A549 (cell line): ENCODE data around the gene SAG. TPM values are rescaled to one million over a fixed set of nuclear protein-coding genes. Genes with fewer than 3 reads are reported as not detected.

ENCODE experiments used
- ATAC-seq, 2 experiments: fragments of 200-7000 bp in 1 of 2; fragments of >200 bp in 1 of 2; cut with Nextera tagmentation in 1 of 2; cut with Tn5 transposase in 1 of 2; 3 replicates each; pipeline versions ENCODE4 v1.8.0 to v1.9.1; 2018 to 2020; ENCODE audit warnings: mild to moderate bottlenecking in 1 of 2, moderate library complexity in 1 of 2
- CTCF ChIA-PET: fragments of 300-600 bp; sonication (Branson Sonifier 250); formaldehyde crosslinking; extraction: SDS; loops from one replicate; lab custom pipeline; 2021; ENCODE audit warnings: antibody characterized with exemption, inconsistent platforms; lab: Yijun Ruan, JAX
- POLR2A ChIA-PET: fragments of 350-600 bp; formaldehyde crosslinking; extraction: SDS; loops from one replicate; lab custom pipeline; 2021; ENCODE audit warnings: antibody characterized with exemption, inconsistent platforms; lab: Yijun Ruan, JAX
- DNase-seq, 2 experiments: peaks; one replicate each; pipeline versions ENCODE4 v3.0.0 to v3.0.0-alpha.2; 2011 to 2016; ENCODE audit warnings: low read depth in 1 of 2, low spot score in 1 of 2
- FAIRE-seq: peaks from 2 replicates; lab custom pipeline; 2011; peaks lifted over from hg19 to GRCh38; lab: Jason Lieb, UNC
- H3K27ac ChIP-seq, 2 experiments: fragments of >200 bp; sonication (Bioruptor Twin); formaldehyde crosslinking; 3 replicates each; pipeline ENCODE4 v1.5.1; 2016 to 2017
- H3K4me1 ChIP-seq: fragments of >200 bp; sonication (Bioruptor Twin); formaldehyde crosslinking; 3 replicates; pipeline ENCODE4 v1.6.1; 2016
- H3K4me2 ChIP-seq: fragments of >200 bp; sonication (Bioruptor Twin); formaldehyde crosslinking; 3 replicates; pipeline ENCODE4 v1.6.1; 2016
- H3K4me3 ChIP-seq: fragments of >200 bp; sonication (Bioruptor Twin); formaldehyde crosslinking; 3 replicates; pipeline ENCODE4 v1.5.1; 2016
- H3K9me3 ChIP-seq: fragments of >200 bp; sonication (Bioruptor Twin); formaldehyde crosslinking; 3 replicates; pipeline ENCODE4 v1.6.1; 2016
- BHLHE40 ChIP-seq: IDR thresholded peaks from 2 replicates; pipeline ENCODE4 v1.6.1; 2012; ENCODE audit warnings: low read depth, low read length, inconsistent platforms
- CBX2 ChIP-seq: fragments of 200-600 bp; sonication (generic); IDR thresholded peaks from 2 replicates; pipeline ENCODE4 v1.6.1; 2016; ENCODE audit warnings: low read depth, mild to moderate bottlenecking, borderline replicate concordance
- CBX8 ChIP-seq: fragments of 200-600 bp; sonication (generic); IDR thresholded peaks from 2 replicates; pipeline ENCODE4 v1.6.1; 2016
- CEBPB ChIP-seq, 2 experiments: fragments of >200 bp in 1 of 2; sonication (Bioruptor Twin) in 1 of 2; formaldehyde crosslinking in 1 of 2; IDR thresholded peaks; 2 replicates each; pipeline ENCODE4 v1.6.1; 2012 to 2016
- CHD4 ChIP-seq: fragments of 200-600 bp; sonication (generic); IDR thresholded peaks from 2 replicates; pipeline ENCODE4 v1.6.1; 2016; ENCODE audit warnings: antibody characterized with exemption, mild to moderate bottlenecking, borderline replicate concordance
- CTCF ChIP-seq: fragments of >200 bp; sonication (Bioruptor Twin); formaldehyde crosslinking; IDR thresholded peaks from 3 replicates; pipeline ENCODE4 v1.5.1; 2016
- EHF ChIP-seq: fragments of 250-450 bp; sonication (Bioruptor Pico); IDR thresholded peaks from 2 replicates; pipeline ENCODE4 v1.5.0; 2020; ENCODE audit warnings: mild to moderate bottlenecking
- EHMT2 ChIP-seq: fragments of 200-600 bp; sonication (generic); IDR thresholded peaks from 2 replicates; pipeline ENCODE4 v1.6.1; 2016; ENCODE audit warnings: antibody characterized with exemption, low read depth, mild to moderate bottlenecking, moderate library complexity
- ESRRA ChIP-seq: fragments of 150-350 bp; IDR thresholded peaks from 2 replicates; pipeline ENCODE4 v1.6.1; 2014; ENCODE audit warnings: mild to moderate bottlenecking, low read length, borderline replicate concordance
- FOSB ChIP-seq: fragments of 250-450 bp; sonication (Bioruptor Pico); IDR thresholded peaks from 2 replicates; pipeline ENCODE4 v1.5.0; 2020; ENCODE audit warnings: mild to moderate bottlenecking, moderate library complexity
- FOXS1 ChIP-seq: fragments of 250-450 bp; sonication (Bioruptor Pico); IDR thresholded peaks from 2 replicates; pipeline ENCODE4 v1.5.0; 2020; ENCODE audit warnings: mild to moderate bottlenecking, moderate library complexity
- GATA3 ChIP-seq: IDR thresholded peaks from 2 replicates; pipeline ENCODE4 v1.6.1; 2012; ENCODE audit warnings: borderline replicate concordance
- HDAC2 ChIP-seq: fragments of 200-600 bp; sonication (generic); IDR thresholded peaks from 2 replicates; pipeline ENCODE4 v1.6.1; 2016
- HEYL ChIP-seq: fragments of 250-450 bp; sonication (Bioruptor Pico); IDR thresholded peaks from 2 replicates; pipeline ENCODE4 v1.8.0; 2021; ENCODE audit warnings: mild to moderate bottlenecking, moderate library complexity
- HMGXB4 ChIP-seq: fragments of 250-450 bp; sonication (Bioruptor Pico); IDR thresholded peaks from 2 replicates; pipeline ENCODE4 v1.5.0; 2021; ENCODE audit warnings: mild to moderate bottlenecking, moderate library complexity, borderline replicate concordance
- HOXB5 ChIP-seq: fragments of 250-450 bp; sonication (Bioruptor Pico); IDR thresholded peaks from 2 replicates; pipeline ENCODE4 v1.5.0; 2020; ENCODE audit warnings: mild to moderate bottlenecking, moderate library complexity
- JUN ChIP-seq, 2 experiments: fragments of >200 bp; sonication (Bioruptor Twin); formaldehyde crosslinking; IDR thresholded peaks; 2 replicates in 1 of 2; 3 replicates in 1 of 2; pipeline ENCODE4 v1.6.1; 2016 to 2017
- JUNB ChIP-seq: fragments of >200 bp; sonication (Bioruptor Twin); formaldehyde crosslinking; IDR thresholded peaks from 2 replicates; pipeline ENCODE4 v1.6.1; 2016
- KDM1A ChIP-seq: fragments of 200-600 bp; sonication (generic); IDR thresholded peaks from 2 replicates; pipeline ENCODE4 v1.6.1; 2016; ENCODE audit warnings: low read depth, mild to moderate bottlenecking
- MAX ChIP-seq: IDR thresholded peaks from 2 replicates; pipeline ENCODE4 v1.6.1; 2012
- NFE2L2 ChIP-seq: fragments of 150-350 bp; conservative IDR thresholded peaks from 2 replicates; pipeline ENCODE4 v1.6.1; 2014; ENCODE audit warnings: low read length
- PBX3 ChIP-seq: IDR thresholded peaks from 2 replicates; pipeline ENCODE4 v1.6.1; 2012
- POLR2A ChIP-seq: IDR thresholded peaks from 2 replicates; pipeline ENCODE4 v1.6.1; 2012; ENCODE audit warnings: mild to moderate bottlenecking, low read length
- RCOR1 ChIP-seq: fragments of 150-350 bp; IDR thresholded peaks from 2 replicates; pipeline ENCODE4 v1.6.1; 2014; ENCODE audit warnings: antibody characterized with exemption, low read length, low read depth
- ZC3H11A ChIP-seq: fragments of 450-650 bp; IDR thresholded peaks from 2 replicates; pipeline ENCODE4 v1.6.1; 2014; ENCODE audit warnings: antibody characterized with exemption, mild to moderate bottlenecking
- ZNF302 ChIP-seq: fragments of 250-450 bp; sonication (Bioruptor Pico); IDR thresholded peaks from 2 replicates; pipeline ENCODE4 v1.9.0; 2021; ENCODE audit warnings: inconsistent platforms, mild to moderate bottlenecking, moderate library complexity
- WGBS: methylation state at CpG from one replicate; pipeline ENCODE4 v1.1.6; 2017; ENCODE audit errors: missing lambda C conversion rate; 5-methylcytosine and 5-hydroxymethylcytosine counted together
- polyA plus RNA-seq, 4 experiments: library from polyadenylated mRNA; depleted of rRNA in 3 of 4; stranded (reverse); fragments of >200 nt; fragmentation: RNase III in 1 of 4; extraction: RNeasy Plus Mini Kit Qiagen cat#74134 plus additional on column Dnase treatment in 1 of 4; gene quantifications; 2 replicates in 3 of 4; 3 replicates in 1 of 4; pipeline ENCODE4 v1.2.3, GENCODE V29; 2011 to 2017

SAG gene
- polyA plus RNA-seq, 2 of the 4 experiments (the other 2 are of a cell fraction) = not detected

GRCh38 chr2:233359823-233360222, 52.2 kb downstream of the SAG start:
- TF ChIP-seq ESRRA = no peak
- TF ChIP-seq NFE2L2 = no peak
- TF ChIP-seq EHMT2 = no peak
- TF ChIP-seq CHD4 = no peak
- TF ChIP-seq RCOR1 = no peak
- TF ChIP-seq GATA3 = no peak
- no peak for TF ChIP-seq KDM1A
- no peak for TF ChIP-seq HMGXB4 (CRISPR knock-in tag)
- no peak for TF ChIP-seq ZNF302 (CRISPR knock-in tag)
- no peak for TF ChIP-seq PBX3
- no peak for TF ChIP-seq FOSB
- TF ChIP-seq CBX2 = no peak
- no peak for TF ChIP-seq JUN (IDR thresholded peaks at IDR 0.05)
- no peak for TF ChIP-seq ZC3H11A
- 93% methylated on average over 3 of the region's 3 CpGs for WGBS
- ATAC-seq = no peak
- Histone ChIP-seq H3K4me1 (peaks cover 59% of the 10 kb centered on the region), H3K4me2 (peak overlapping the region; percentile 94; the same call in 1 of the 3 replicates), H3K9me3 (no peaks in the 10 kb centered on the region), H3K4me3 (no peak overlapping the region), H3K27ac (peak overlapping the region in 1 of 2 experiments; percentile 22; a peak in 1 of 6 replicates)
- FAIRE-seq = no peak
- no peak for DNase-seq
- CTCF ChIA-PET = interaction anchor here (1.4 to 2.6 kb wide), 2 partner anchors 12 to 84 kb away, joined by 4 to 9 read pairs; no protein-coding TSS in a partner anchor
- POLR2A ChIA-PET = no interaction called here

GRCh38 chr2:233360771-233361176, 53.2 kb downstream of the SAG start:
- FAIRE-seq = no peak
- Histone ChIP-seq H3K4me2 (no peak overlapping the region), H3K9me3 (no peaks in the 10 kb centered on the region)
- TF ChIP-seq JUNB = no peak
- TF ChIP-seq FOXS1 (CRISPR knock-in tag) = no peak
- TF ChIP-seq HEYL (CRISPR knock-in tag) = no peak
- no peak for TF ChIP-seq MAX
- TF ChIP-seq ESRRA = no peak
- no peak for TF ChIP-seq RCOR1
- TF ChIP-seq CBX8 = no peak
- no peak for TF ChIP-seq FOSB
- TF ChIP-seq, all 56 proteins: peak for 0
- Histone ChIP-seq H3K4me3 (no peak overlapping the region), H3K4me1 (peaks cover 57% of the 10 kb centered on the region), H3K27ac (no peak overlapping the region)
- 93% methylated on average over 4 of the region's 4 CpGs for WGBS
- ATAC-seq (no peak), DNase-seq (no peak)
- CTCF ChIA-PET = interaction anchor here (1.2 to 2.6 kb wide), 3 partner anchors 11 to 472 kb away, joined by 3 to 9 read pairs (median 4); no protein-coding TSS in a partner anchor
- POLR2A ChIA-PET = no interaction called here

GRCh38 chr2:233361297-233361696, 53.7 kb downstream of the SAG start:
- Histone ChIP-seq H3K27ac (no peak overlapping the region), H3K4me1 (peaks cover 52% of the 10 kb centered on the region), H3K4me2 (no peak overlapping the region), H3K9me3 (no peaks in the 10 kb centered on the region), H3K4me3 (no peak overlapping the region)
- TF ChIP-seq POLR2A = no peak
- TF ChIP-seq CTCF = no peak
- TF ChIP-seq GATA3 = no peak
- no peak for TF ChIP-seq EHF
- no peak for TF ChIP-seq FOXS1 (CRISPR knock-in tag)
- TF ChIP-seq BHLHE40 = no peak
- no peak for TF ChIP-seq HDAC2
- TF ChIP-seq HOXB5 (CRISPR knock-in tag) = no peak
- no peak for TF ChIP-seq CEBPB (IDR thresholded peaks at IDR 0.05)
- TF ChIP-seq ESRRA = no peak
- no peak for FAIRE-seq
- ChIA-PET CTCF (interaction anchor here (1.2 to 2.6 kb wide), 2 partner anchors 11 to 471 kb away, joined by 3 to 9 read pairs; no protein-coding TSS in a partner anchor), POLR2A (no interaction called here)
- DNase-seq = no peak
- WGBS = 89% methylated on average over 7 of the region's 7 CpGs
- no peak for ATAC-seq
